Measurements from ENCODE around the gene MAB21L4. TPM values are rescaled to one million over a fixed set of nuclear protein-coding genes. Genes with fewer than 3 reads are reported as not detected.

The MAB21L4 gene
- total and polyA plus RNA-seq, 2 of the 8 experiments (the other 6 are each of a cell fraction or from before 2014, with no cell fraction given): 0.11 TPM; not detected in 1

GRCh38 chr2:240850026-240850425, 45.9 kb downstream of the MAB21L4 start (continued):
- TF ChIP-seq FOSL1 (IDR thresholded peaks at IDR 0.05; ENCODE audit: insufficient read depth, low read depth, low read length) (no peak), EGR1 (IDR thresholded peaks at IDR 0.05; ENCODE audit: borderline replicate concordance, low read depth, low read length) (no peak)

Data from H1 (cell line).